GM23338 (cell line): Measurements from ENCODE around the gene EIF4E3. TPM values are rescaled to one million over a fixed set of nuclear protein-coding genes. Genes with fewer than 3 reads are reported as not detected.

Source experiments
- ATAC-seq: fragments of 200-7000 bp; cut with Tn5 transposase; 3 replicates; pipeline ENCODE4 v1.9.1; 2020
- DNase-seq: peaks from one replicate; pipeline ENCODE4 v3.0.0-alpha.2; 2015; ENCODE audit warnings: low spot score
- H2AFZ ChIP-seq: fragments of 200-600 bp; sonication (generic); 2 replicates; pipeline ENCODE4 v1.8.0; 2016; ENCODE audit warnings: antibody characterized with exemption, mild to moderate bottlenecking, moderate library complexity
- H3F3A ChIP-seq: fragments of 200-600 bp; sonication (generic); replicated peaks from 2 replicates; pipeline ENCODE4 v1.8.0; 2017; ENCODE audit warnings: antibody characterized with exemption, mixed run types, low read depth
- H3K27ac ChIP-seq: fragments of 200-600 bp; sonication (generic); 2 replicates; pipeline ENCODE4 v1.6.1; 2016; ENCODE audit warnings: low read depth
- H3K27me3 ChIP-seq: fragments of 200-600 bp; sonication (generic); 2 replicates; pipeline ENCODE4 v1.8.0; 2016; ENCODE audit warnings: mild to moderate bottlenecking, mixed run types, moderate library complexity; ENCODE audit not compliant: insufficient read depth
- H3K36me3 ChIP-seq: fragments of 200-600 bp; sonication (generic); 2 replicates; pipeline ENCODE4 v1.8.0; 2016; ENCODE audit warnings: mild to moderate bottlenecking; ENCODE audit not compliant: insufficient read depth
- H3K4me1 ChIP-seq: fragments of 200-600 bp; sonication (generic); 2 replicates; pipeline ENCODE4 v1.8.0; 2016; ENCODE audit warnings: mild to moderate bottlenecking, moderate library complexity; ENCODE audit not compliant: insufficient read depth
- H3K4me2 ChIP-seq: fragments of 200-600 bp; sonication (generic); 2 replicates; pipeline ENCODE4 v1.7.1; 2017; ENCODE audit warnings: mixed run types
- H3K4me3 ChIP-seq: fragments of 200-600 bp; sonication (generic); 2 replicates; pipeline ENCODE4 v1.6.1; 2016; ENCODE audit warnings: mixed run types
- H3K79me2 ChIP-seq: fragments of 200-600 bp; sonication (generic); replicated peaks from 2 replicates; pipeline ENCODE4 v1.8.0; 2017; ENCODE audit warnings: mild to moderate bottlenecking; ENCODE audit not compliant: insufficient read depth
- H3K9me2 ChIP-seq: fragments of 200-600 bp; sonication (generic); 2 replicates; pipeline ENCODE4 v1.8.0; 2017; ENCODE audit not compliant: insufficient read depth
- H4K20me1 ChIP-seq: fragments of 200-600 bp; sonication (generic); replicated peaks from 2 replicates; pipeline ENCODE4 v1.8.0; 2017; ENCODE audit warnings: mild to moderate bottlenecking; ENCODE audit not compliant: insufficient read depth
- H3K27ac Mint-ChIP-seq: 2 replicates; pipeline ENCODE4 v1.8.0; 2020; ENCODE audit warnings: inconsistent platforms, mild to moderate bottlenecking, moderate library complexity, mixed read lengths
- H3K27me3 Mint-ChIP-seq: 3 replicates; pipeline ENCODE4 v1.8.0; 2022; ENCODE audit warnings: low read depth, mild to moderate bottlenecking, moderate library complexity, mixed read lengths, inconsistent platforms; ENCODE audit not compliant: insufficient read depth, poor library complexity
- H3K36me3 Mint-ChIP-seq: 3 replicates; pipeline ENCODE4 v1.8.0; 2021; ENCODE audit warnings: low read depth, mild to moderate bottlenecking, inconsistent platforms, moderate library complexity, mixed read lengths
- H3K4me1 Mint-ChIP-seq: 3 replicates; pipeline ENCODE4 v1.8.0; 2020; ENCODE audit warnings: mild to moderate bottlenecking, inconsistent platforms, mixed read lengths
- H3K4me3 Mint-ChIP-seq: 3 replicates; pipeline ENCODE4 v1.8.0; 2021; ENCODE audit warnings: moderate library complexity, mild to moderate bottlenecking, inconsistent platforms, mixed read lengths
- H3K9me3 Mint-ChIP-seq: 3 replicates; pipeline ENCODE4 v1.8.0; 2020; ENCODE audit warnings: moderate library complexity, mild to moderate bottlenecking, inconsistent platforms, mixed read lengths
- CREB1 ChIP-seq: fragments of 250-450 bp; sonication (Bioruptor Pico); IDR thresholded peaks from 2 replicates; pipeline ENCODE4 v1.5.0; 2020; ENCODE audit warnings: low read depth, mild to moderate bottlenecking, moderate library complexity
- CTCF ChIP-seq, 2 experiments: fragments of 200-600 bp in 1 of 2; sonication (generic) in 1 of 2; conservative IDR thresholded peaks; 2 replicates each; pipeline versions ENCODE4 v1.5.1 to v1.6.1; 2016 to 2017; ENCODE audit warnings: antibody characterized with exemption in 2 of 2, low read depth in 2 of 2, mild to moderate bottlenecking in 2 of 2, moderate library complexity in 1 of 2
- ETS1 ChIP-seq: IDR thresholded peaks from 2 replicates; pipeline ENCODE4 v1.6.1; 2016; ENCODE audit warnings: antibody characterized with exemption
- EZH2 ChIP-seq: fragments of 200-600 bp; sonication (generic); IDR thresholded peaks from one replicate; pipeline ENCODE4 v1.8.0; 2017; ENCODE audit warnings: antibody characterized with exemption, mild to moderate bottlenecking, low read depth; ENCODE audit not compliant: unreplicated experiment
- EZH2phosphoT487 ChIP-seq: fragments of 200-600 bp; sonication (generic); IDR thresholded peaks from one replicate; pipeline ENCODE4 v1.8.1; 2018; ENCODE audit warnings: antibody characterized with exemption; ENCODE audit not compliant: unreplicated experiment
- JUNB ChIP-seq: IDR thresholded peaks from one replicate; pipeline ENCODE4 v1.6.1; 2016; ENCODE audit warnings: antibody characterized with exemption; ENCODE audit not compliant: unreplicated experiment
- NANOG ChIP-seq: IDR thresholded peaks from 2 replicates; pipeline ENCODE4 v1.6.1; 2016; ENCODE audit warnings: antibody characterized with exemption, borderline replicate concordance
- POLR2AphosphoS5 ChIP-seq: IDR thresholded peaks from 2 replicates; pipeline ENCODE4 v1.6.1; 2016; ENCODE audit warnings: antibody characterized with exemption, low read depth
- REST ChIP-seq: IDR thresholded peaks from one replicate; pipeline ENCODE4 v1.6.1; 2018; ENCODE audit warnings: antibody characterized with exemption; ENCODE audit not compliant: unreplicated experiment
- STAT1 ChIP-seq: IDR thresholded peaks from one replicate; pipeline ENCODE4 v1.6.1; 2016; ENCODE audit warnings: antibody characterized with exemption; ENCODE audit not compliant: unreplicated experiment
- ZNF114 ChIP-seq: fragments of 250-450 bp; sonication (Bioruptor Pico); IDR thresholded peaks from 2 replicates; pipeline ENCODE4 v1.5.0; 2020; ENCODE audit warnings: mild to moderate bottlenecking, moderate library complexity
- ZNF331 ChIP-seq: fragments of 250-450 bp; sonication (Bioruptor Pico); IDR thresholded peaks from 2 replicates; pipeline ENCODE4 v1.5.0; 2020; ENCODE audit warnings: low read depth, mild to moderate bottlenecking, moderate library complexity
- ZNF462 ChIP-seq: fragments of 250-450 bp; sonication (Bioruptor Pico); IDR thresholded peaks from 2 replicates; pipeline ENCODE4 v1.5.0; 2020; ENCODE audit warnings: mild to moderate bottlenecking, moderate library complexity
- polyA plus RNA-seq: library from polyadenylated mRNA; unstranded; fragments of >200 nt; fragmentation: Nextera tagmentation; extraction: Ambion mirVana; gene quantifications from 2 replicates; pipeline ENCODE4 v1.2.1, GENCODE V29; 2016
- total RNA-seq: library from RNA; depleted of rRNA; stranded (reverse); fragments of >200 nt; shearing (Covaris generic); gene quantifications from 2 replicates; pipeline ENCODE4 v1.2.3, GENCODE V29; 2014

Gene EIF4E3
- total and polyA plus RNA-seq, 2 experiments from 2014 or later = 6.0 to 9.7 TPM

GRCh38 chr3:71721002-71721401 lies 4.2 kb downstream of the EIF4E3 start:
- Mint-ChIP-seq H3K27ac (no peak overlapping the region), H3K27me3 (peaks cover 30% of the 10 kb centered on the region), H3K9me3 (no peaks in the 10 kb centered on the region; the same call in 2 of the 3 replicates), H3K4me1 (peaks cover 16% of the 10 kb centered on the region), H3K36me3 (no peaks in the 10 kb centered on the region), H3K4me3 (no peak overlapping the region)
- peaks cover 6% of the 10 kb centered on the region; the same call in 1 of the 2 replicates for H3K79me2 ChIP-seq
- H3K4me3 ChIP-seq = no peak overlapping the region
- no peaks in the 10 kb centered on the region for H3F3A ChIP-seq
- TF ChIP-seq EZH2phosphoT487 (no peak), ZNF331 (CRISPR knock-in tag) (no peak), ETS1 (no peak), REST (no peak), JUNB (no peak), CTCF (conservative IDR thresholded peaks at IDR 0.05; ENCODE audit: low read depth in 2 of 2) (no peak), CREB1 (CRISPR knock-in tag) (no peak), EZH2 (no peak), ZNF114 (no peak), POLR2AphosphoS5 (no peak), ZNF462 (CRISPR knock-in tag) (no peak), STAT1 (no peak), NANOG (no peak)
- H3K36me3 ChIP-seq = no peaks in the 10 kb centered on the region
- no peaks in the 10 kb centered on the region for H3K9me2 ChIP-seq
- no peak overlapping the region for H3K27ac ChIP-seq
- ATAC-seq = no peak
- peaks cover 4% of the 10 kb centered on the region; the same call in 1 of the 2 replicates for H4K20me1 ChIP-seq
- H3K4me1 ChIP-seq = peaks cover 8% of the 10 kb centered on the region
- no peak overlapping the region for H2AFZ ChIP-seq
- H3K27me3 ChIP-seq = peaks cover 23% of the 10 kb centered on the region
- no peak for DNase-seq
- no peak overlapping the region for H3K4me2 ChIP-seq
